K562 (cell line): ENCODE data around the gene PRELID2. TPM values are rescaled to one million over a fixed set of nuclear protein-coding genes. Genes with fewer than 3 reads are reported as not detected.
A peak's percentile ranks its signal among the peaks of the same experiment; 100 is the strongest.

ENCODE experiments used
- CEBPB ChIP-seq: fragments of 450-650 bp; IDR thresholded peaks from 2 replicates; pipeline ENCODE4 v1.6.1; 2016; ENCODE audit warnings: missing genetic modification characterization, missing compliant biosample characterization
- CEBPG ChIP-seq, 3 experiments: fragments of 200-800 bp in 1 of 3; sonication (Bioruptor generic) in 1 of 3; sonication (generic) in 1 of 3; formaldehyde crosslinking in 1 of 3; IDR thresholded peaks in 2 of 3; conservative IDR thresholded peaks in 1 of 3; 2 replicates each; pipeline versions ENCODE4 v1.6.1 to v1.8.0; 2016 to 2022; ENCODE audit warnings: missing compliant biosample characterization in 2 of 3, missing genetic modification characterization in 2 of 3, mild to moderate bottlenecking in 1 of 3, missing genetic modification reagents in 1 of 3
- DACH1 ChIP-seq: fragments of 450-650 bp; IDR thresholded peaks from 2 replicates; pipeline ENCODE4 v1.6.1; 2018; ENCODE audit not compliant: partially characterized antibody
- E4F1 ChIP-seq: fragments of 250-450 bp; sonication (Bioruptor Pico); IDR thresholded peaks from 2 replicates; pipeline ENCODE4 v1.5.0; 2021; ENCODE audit warnings: mild to moderate bottlenecking, borderline replicate concordance
- ETV1 ChIP-seq: fragments of 450-650 bp; conservative IDR thresholded peaks from 2 replicates; pipeline ENCODE4 v1.6.1; 2016; ENCODE audit warnings: missing genetic modification characterization, control low read depth, low read depth, missing compliant biosample characterization
- FOS ChIP-seq: IDR thresholded peaks from 3 replicates; pipeline ENCODE4 v1.6.1; 2011; ENCODE audit not compliant: insufficient read length; ENCODE audit errors: extremely low read depth
- FOXM1 ChIP-seq, 2 experiments: fragments of 450-650 bp in 1 of 2; sonication (generic) in 1 of 2; formaldehyde crosslinking in 1 of 2; IDR thresholded peaks; 2 replicates each; pipeline versions ENCODE4 v1.6.1 to v1.9.0; 2017 to 2022; ENCODE audit warnings: low read depth in 2 of 2, mild to moderate bottlenecking in 2 of 2, missing genetic modification reagents in 1 of 2, moderate library complexity in 1 of 2
- FOXP1 ChIP-seq: sonication (generic); formaldehyde crosslinking; IDR thresholded peaks from 2 replicates; pipeline ENCODE4 v1.8.0; 2022; ENCODE audit warnings: mild to moderate bottlenecking, missing genetic modification reagents
- FUS ChIP-seq: fragments of 200-400 bp; formaldehyde crosslinking; optimal IDR thresholded peaks from 2 replicates; pipeline ENCODE3; 2017; ENCODE audit warnings: low read depth, low read length
- ILF3 ChIP-seq: fragments of 450-650 bp; IDR thresholded peaks from 2 replicates; pipeline ENCODE4 v1.6.1; 2018; ENCODE audit warnings: antibody characterized with exemption, mild to moderate bottlenecking, moderate library complexity, borderline replicate concordance
- LEF1 ChIP-seq: fragments of 450-650 bp; IDR thresholded peaks from 2 replicates; pipeline ENCODE4 v1.6.1; 2016; ENCODE audit warnings: mild to moderate bottlenecking
- MCM5 ChIP-seq: fragments of 450-650 bp; IDR thresholded peaks from 2 replicates; pipeline ENCODE4 v1.6.1; 2016; ENCODE audit warnings: low read depth
- NONO ChIP-seq, 2 experiments: fragments of 200-400 bp in 1 of 2; fragments of 450-650 bp in 1 of 2; formaldehyde crosslinking in 1 of 2; IDR thresholded peaks; 2 replicates each; pipeline ENCODE4 v1.6.1; 2017; ENCODE audit warnings: low read depth in 2 of 2, mild to moderate bottlenecking in 2 of 2, moderate library complexity in 2 of 2, low read length in 1 of 2
- RBM15 ChIP-seq: fragments of 200-400 bp; formaldehyde crosslinking; IDR thresholded peaks from 2 replicates; pipeline ENCODE4 v1.6.1; 2018; ENCODE audit warnings: mild to moderate bottlenecking, low read length, moderate library complexity; ENCODE audit not compliant: insufficient read depth
- RCOR1 ChIP-seq, 2 experiments: IDR thresholded peaks; 2 replicates each; pipeline ENCODE4 v1.6.1; 2012; ENCODE audit warnings: low read depth in 2 of 2, low read length in 2 of 2, borderline replicate concordance in 1 of 2, improper control_type of control experiment in 1 of 2
- SIRT6 ChIP-seq: IDR thresholded peaks from one replicate; pipeline ENCODE4 v1.6.1; 2012; ENCODE audit warnings: low read depth, mild to moderate bottlenecking, control low read depth, inconsistent platforms, low read length, moderate library complexity
- SNAPC5 ChIP-seq: fragments of 250-450 bp; sonication (Bioruptor Pico); IDR thresholded peaks from 2 replicates; pipeline ENCODE4 v1.8.0; 2021; ENCODE audit warnings: moderate library complexity, mild to moderate bottlenecking, inconsistent platforms
- XRCC5 ChIP-seq: fragments of 200-400 bp; formaldehyde crosslinking; IDR thresholded peaks from 2 replicates; pipeline ENCODE4 v1.6.1; 2017; ENCODE audit warnings: low read depth, mild to moderate bottlenecking, low read length
- ZBTB9 ChIP-seq: fragments of 450-650 bp; formaldehyde crosslinking; IDR thresholded peaks from 2 replicates; pipeline ENCODE4 v1.4.0; 2020; ENCODE audit warnings: mild to moderate bottlenecking, moderate library complexity
- ZC3H4 ChIP-seq: sonication (generic); formaldehyde crosslinking; IDR thresholded peaks from 2 replicates; pipeline ENCODE4 v1.9.0; 2021; ENCODE audit warnings: missing genetic modification reagents, borderline replicate concordance
- ZEB2 ChIP-seq: fragments of 450-650 bp; IDR thresholded peaks from 2 replicates; pipeline ENCODE4 v1.6.1; 2016
- ZNF431 ChIP-seq: sonication (generic); formaldehyde crosslinking; IDR thresholded peaks from 2 replicates; pipeline ENCODE4 v1.8.0; 2022; ENCODE audit warnings: mild to moderate bottlenecking, missing genetic modification reagents
- ZNF699 ChIP-seq: fragments of 250-450 bp; sonication (Bioruptor Pico); IDR thresholded peaks from 2 replicates; pipeline ENCODE4 v1.8.0; 2021; ENCODE audit warnings: mild to moderate bottlenecking, moderate library complexity; ENCODE audit not compliant: insufficient replicate concordance
- polyA plus RNA-seq, 8 experiments: library from polyadenylated mRNA; depleted of rRNA in 4 of 8; stranded (reverse) in 5 of 8; unstranded in 3 of 8; fragments of >200 nt; fragmentation: Nextera tagmentation in 2 of 8; fragmentation: Illumina TruSeq in 1 of 8; extraction: Ambion mirVana in 2 of 8; extraction: Trizol in 1 of 8; gene quantifications; 2 replicates each; pipeline versions ENCODE4 v1.2.1 to v1.2.3, GENCODE V29; 2011 to 2014; ENCODE audit warnings: inconsistent platforms in 1 of 8, missing spikeins in 1 of 8
- total RNA-seq, 7 experiments: library from RNA; depleted of rRNA in 6 of 7; stranded (reverse); fragments of >200 nt in 6 of 7; fragmentation: Illumina TruSeq in 2 of 7; extraction: Trizol in 2 of 7; gene quantifications; 2 replicates each; pipeline versions ENCODE4 v1.2.1 to v1.2.3, GENCODE V29; 2011 to 2021; ENCODE audit warnings: low replicate concordance in 1 of 7
- TF ChIP-seq, protein P1 (sequence below): IDR thresholded peaks from 2 replicates; pipeline ENCODE4 v1.6.1; 2012; ENCODE audit warnings: low read depth, low read length, improper control_type of control experiment, borderline replicate concordance

PRELID2 gene
- total and polyA plus RNA-seq, 9 of the 15 experiments (the other 6 are each of a cell fraction or from before 2014, with no cell fraction given): 6.4 to 68.2 (median 28.8) TPM

DNA sequence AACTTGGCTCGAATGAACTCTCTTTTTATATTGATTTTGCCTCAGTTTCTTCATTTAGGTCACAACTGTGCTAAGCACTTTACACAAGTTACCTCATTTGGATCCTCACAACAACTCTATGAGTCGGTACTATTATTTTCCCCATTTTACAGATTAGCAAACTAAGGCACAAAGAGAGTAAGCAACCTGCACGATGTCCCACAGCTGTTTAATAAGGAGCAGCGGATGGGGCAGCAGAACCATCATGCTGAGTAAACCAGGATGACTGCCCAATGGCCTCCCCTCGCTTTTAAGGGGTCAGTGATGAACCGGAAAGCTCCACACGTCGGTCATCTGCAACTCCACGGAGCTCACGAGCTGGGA lies 607 bp downstream of the PRELID2 start (continued):
- TF ChIP-seq E4F1 (CRISPR knock-in tag) (no peak), CEBPB (tag) (no peak), ZBTB9 (CRISPR knock-in tag) (no peak), XRCC5 (0 out of 2 replicates have a peak, but pooled peaks have one; percentile 12), FUS (no peak), NONO (IDR thresholded peaks at IDR 0.05; ENCODE audit: low read depth in 2 of 2, low read length in 1 of 2) (no peak), ZNF699 (CRISPR knock-in tag) (no peak), FOXP1 (CRISPR knock-in tag) (peak; percentile 23; the same call in 1 of the 2 replicates), SNAPC5 (CRISPR knock-in tag) (no peak), LEF1 (0 out of 2 replicates have a peak, but pooled peaks have one; percentile 10), FOS (no peak), FOXM1 (IDR thresholded peaks at IDR 0.05; ENCODE audit: low read depth) (0 out of 2 replicates have a peak, but pooled peaks have one; percentile 38), FOXM1 (CRISPR knock-in tag; IDR thresholded peaks at IDR 0.05; ENCODE audit: low read depth) (no peak), MCM5 (no peak), ZC3H4 (CRISPR knock-in tag) (no peak), ETV1 (tag) (0 out of 2 replicates have a peak, but pooled peaks have one; percentile 16), ZEB2 (no peak), CEBPG (CRISPR knock-in tag; IDR thresholded peaks at IDR 0.05) (peak; percentile 14; the same call in 1 of the 2 replicates), CEBPG (tag; conservative IDR thresholded peaks at IDR 0.05 in 1 of 2, IDR thresholded peaks at IDR 0.05 in 1 of 2) (no peak), ZNF431 (CRISPR knock-in tag) (no peak), RBM15 (no peak), ILF3 (no peak), DACH1 (peak; percentile 61), SIRT6 (no peak), RCOR1 (IDR thresholded peaks at IDR 0.05; ENCODE audit: borderline replicate concordance in 1 of 2, low read depth in 2 of 2, low read length in 2 of 2) (peak; percentile 39 to 88; a peak in 3 of 4 replicates)
- TF ChIP-seq, protein P1, sequence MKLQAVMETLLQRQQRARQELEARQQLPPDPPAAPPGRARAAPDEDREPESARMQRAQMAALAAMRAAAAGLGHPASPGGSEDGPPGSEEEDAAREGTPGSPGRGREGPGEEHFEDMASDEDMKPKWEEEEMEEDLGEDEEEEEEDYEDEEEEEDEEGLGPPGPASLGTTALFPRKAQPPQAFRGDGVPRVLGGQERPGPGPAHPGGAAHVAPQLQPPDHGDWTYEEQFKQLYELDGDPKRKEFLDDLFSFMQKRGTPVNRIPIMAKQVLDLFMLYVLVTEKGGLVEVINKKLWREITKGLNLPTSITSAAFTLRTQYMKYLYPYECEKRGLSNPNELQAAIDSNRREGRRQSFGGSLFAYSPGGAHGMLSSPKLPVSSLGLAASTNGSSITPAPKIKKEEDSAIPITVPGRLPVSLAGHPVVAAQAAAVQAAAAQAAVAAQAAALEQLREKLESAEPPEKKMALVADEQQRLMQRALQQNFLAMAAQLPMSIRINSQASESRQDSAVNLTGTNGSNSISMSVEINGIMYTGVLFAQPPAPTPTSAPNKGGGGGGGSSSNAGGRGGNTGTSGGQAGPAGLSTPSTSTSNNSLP: no peak
